A549 (cell line): ENCODE results near the gene ITGBL1. TPM values are rescaled to one million over a fixed set of nuclear protein-coding genes. Genes with fewer than 3 reads are reported as not detected.

ENCODE experiments used
- ATAC-seq, 2 experiments: fragments of 200-7000 bp in 1 of 2; fragments of >200 bp in 1 of 2; cut with Nextera tagmentation in 1 of 2; cut with Tn5 transposase in 1 of 2; 3 replicates each; pipeline versions ENCODE4 v1.8.0 to v1.9.1; 2018 to 2020; ENCODE audit warnings: mild to moderate bottlenecking in 1 of 2, moderate library complexity in 1 of 2
- CTCF ChIA-PET: fragments of 300-600 bp; sonication (Branson Sonifier 250); formaldehyde crosslinking; extraction: SDS; loops from one replicate; lab custom pipeline; 2021; ENCODE audit warnings: antibody characterized with exemption, inconsistent platforms; lab: Yijun Ruan, JAX
- POLR2A ChIA-PET: fragments of 350-600 bp; formaldehyde crosslinking; extraction: SDS; loops from one replicate; lab custom pipeline; 2021; ENCODE audit warnings: antibody characterized with exemption, inconsistent platforms; lab: Yijun Ruan, JAX
- DNase-seq, 2 experiments: peaks; one replicate each; pipeline versions ENCODE4 v3.0.0 to v3.0.0-alpha.2; 2011 to 2016; ENCODE audit warnings: low read depth in 1 of 2, low spot score in 1 of 2
- FAIRE-seq: peaks from 2 replicates; lab custom pipeline; 2011; peaks lifted over from hg19 to GRCh38; lab: Jason Lieb, UNC
- H3K27ac ChIP-seq, 2 experiments: fragments of >200 bp; sonication (Bioruptor Twin); formaldehyde crosslinking; 3 replicates each; pipeline ENCODE4 v1.5.1; 2016 to 2017
- H3K4me1 ChIP-seq: fragments of >200 bp; sonication (Bioruptor Twin); formaldehyde crosslinking; 3 replicates; pipeline ENCODE4 v1.6.1; 2016
- H3K4me2 ChIP-seq: fragments of >200 bp; sonication (Bioruptor Twin); formaldehyde crosslinking; 3 replicates; pipeline ENCODE4 v1.6.1; 2016
- H3K4me3 ChIP-seq: fragments of >200 bp; sonication (Bioruptor Twin); formaldehyde crosslinking; 3 replicates; pipeline ENCODE4 v1.5.1; 2016
- H3K9me3 ChIP-seq: fragments of >200 bp; sonication (Bioruptor Twin); formaldehyde crosslinking; 3 replicates; pipeline ENCODE4 v1.6.1; 2016
- BHLHE40 ChIP-seq: IDR thresholded peaks from 2 replicates; pipeline ENCODE4 v1.6.1; 2012; ENCODE audit warnings: low read depth, low read length, inconsistent platforms
- CBX2 ChIP-seq: fragments of 200-600 bp; sonication (generic); IDR thresholded peaks from 2 replicates; pipeline ENCODE4 v1.6.1; 2016; ENCODE audit warnings: low read depth, mild to moderate bottlenecking, borderline replicate concordance
- CEBPB ChIP-seq, 2 experiments: fragments of >200 bp in 1 of 2; sonication (Bioruptor Twin) in 1 of 2; formaldehyde crosslinking in 1 of 2; IDR thresholded peaks; 2 replicates each; pipeline ENCODE4 v1.6.1; 2012 to 2016
- EHF ChIP-seq: fragments of 250-450 bp; sonication (Bioruptor Pico); IDR thresholded peaks from 2 replicates; pipeline ENCODE4 v1.5.0; 2020; ENCODE audit warnings: mild to moderate bottlenecking
- EHMT2 ChIP-seq: fragments of 200-600 bp; sonication (generic); IDR thresholded peaks from 2 replicates; pipeline ENCODE4 v1.6.1; 2016; ENCODE audit warnings: antibody characterized with exemption, low read depth, mild to moderate bottlenecking, moderate library complexity
- EP300 ChIP-seq, 2 experiments: fragments of >200 bp; sonication (Bioruptor Twin); formaldehyde crosslinking; IDR thresholded peaks; 2 replicates in 1 of 2; 3 replicates in 1 of 2; pipeline ENCODE4 v1.6.1; 2016 to 2017
- FOXS1 ChIP-seq: fragments of 250-450 bp; sonication (Bioruptor Pico); IDR thresholded peaks from 2 replicates; pipeline ENCODE4 v1.5.0; 2020; ENCODE audit warnings: mild to moderate bottlenecking, moderate library complexity
- GATA3 ChIP-seq: IDR thresholded peaks from 2 replicates; pipeline ENCODE4 v1.6.1; 2012; ENCODE audit warnings: borderline replicate concordance
- HEYL ChIP-seq: fragments of 250-450 bp; sonication (Bioruptor Pico); IDR thresholded peaks from 2 replicates; pipeline ENCODE4 v1.8.0; 2021; ENCODE audit warnings: mild to moderate bottlenecking, moderate library complexity
- HOXB5 ChIP-seq: fragments of 250-450 bp; sonication (Bioruptor Pico); IDR thresholded peaks from 2 replicates; pipeline ENCODE4 v1.5.0; 2020; ENCODE audit warnings: mild to moderate bottlenecking, moderate library complexity
- MAFK ChIP-seq: fragments of 450-650 bp; IDR thresholded peaks from 2 replicates; pipeline ENCODE4 v1.6.1; 2014; ENCODE audit not compliant: partially characterized antibody
- MAX ChIP-seq: IDR thresholded peaks from 2 replicates; pipeline ENCODE4 v1.6.1; 2012
- MAZ ChIP-seq: fragments of 150-350 bp; IDR thresholded peaks from 2 replicates; pipeline ENCODE4 v1.6.1; 2014; ENCODE audit warnings: antibody characterized with exemption, low read depth, low read length, borderline replicate concordance
- PHF8 ChIP-seq: fragments of 200-600 bp; sonication (generic); IDR thresholded peaks from 2 replicates; pipeline ENCODE4 v1.6.1; 2016; ENCODE audit warnings: low read depth, mild to moderate bottlenecking, antibody characterized with exemption, moderate library complexity, borderline replicate concordance
- POLR2AphosphoS2 ChIP-seq: conservative IDR thresholded peaks from 2 replicates; pipeline ENCODE4 v1.6.1; 2012; ENCODE audit warnings: low read length, improper control_type of control experiment, inconsistent platforms
- RARB ChIP-seq: fragments of 250-450 bp; sonication (Bioruptor Pico); IDR thresholded peaks from 2 replicates; pipeline ENCODE4 v1.8.0; 2021; ENCODE audit warnings: mild to moderate bottlenecking, moderate library complexity
- RFX5 ChIP-seq: fragments of 450-650 bp; IDR thresholded peaks from 2 replicates; pipeline ENCODE4 v1.7.1; 2014; ENCODE audit warnings: antibody characterized with exemption, mild to moderate bottlenecking, moderate library complexity
- RNF2 ChIP-seq: fragments of 200-600 bp; sonication (generic); IDR thresholded peaks from 2 replicates; pipeline ENCODE4 v1.6.1; 2016; ENCODE audit warnings: low read depth, mild to moderate bottlenecking, antibody characterized with exemption, moderate library complexity, borderline replicate concordance
- SREBF2 ChIP-seq: fragments of 450-650 bp; IDR thresholded peaks from 2 replicates; pipeline ENCODE4 v1.6.1; 2014; ENCODE audit warnings: mild to moderate bottlenecking, moderate library complexity
- TFCP2L1 ChIP-seq: fragments of 250-450 bp; sonication (Bioruptor Pico); IDR thresholded peaks from 2 replicates; pipeline ENCODE4 v1.5.0; 2021; ENCODE audit warnings: mild to moderate bottlenecking
- ZNF302 ChIP-seq: fragments of 250-450 bp; sonication (Bioruptor Pico); IDR thresholded peaks from 2 replicates; pipeline ENCODE4 v1.9.0; 2021; ENCODE audit warnings: inconsistent platforms, mild to moderate bottlenecking, moderate library complexity
- ZSCAN20 ChIP-seq: fragments of 250-450 bp; sonication (Bioruptor Pico); IDR thresholded peaks from 2 replicates; pipeline ENCODE4 v1.8.0; 2022; ENCODE audit warnings: mild to moderate bottlenecking, moderate library complexity
- WGBS: methylation state at CpG from one replicate; pipeline ENCODE4 v1.1.6; 2017; ENCODE audit errors: missing lambda C conversion rate; 5-methylcytosine and 5-hydroxymethylcytosine counted together
- polyA plus RNA-seq, 4 experiments: library from polyadenylated mRNA; depleted of rRNA in 3 of 4; stranded (reverse); fragments of >200 nt; fragmentation: RNase III in 1 of 4; extraction: RNeasy Plus Mini Kit Qiagen cat#74134 plus additional on column Dnase treatment in 1 of 4; gene quantifications; 2 replicates in 3 of 4; 3 replicates in 1 of 4; pipeline ENCODE4 v1.2.3, GENCODE V29; 2011 to 2017
- TF ChIP-seq, protein P1 (sequence below): fragments of 250-450 bp; sonication (Bioruptor Pico); IDR thresholded peaks from 2 replicates; pipeline ENCODE4 v1.5.0; 2021; ENCODE audit warnings: mild to moderate bottlenecking, moderate library complexity, borderline replicate concordance
- TF ChIP-seq, protein P2 (sequence below): fragments of >200 bp; sonication (Bioruptor Twin); formaldehyde crosslinking; IDR thresholded peaks from 2 replicates; pipeline ENCODE4 v1.6.1; 2016
- TF ChIP-seq, protein P3 (sequence below): fragments of 150-350 bp; IDR thresholded peaks from 2 replicates; pipeline ENCODE4 v1.6.1; 2014; ENCODE audit warnings: low read depth, mild to moderate bottlenecking, low read length
- TF ChIP-seq, protein P4 (sequence below): fragments of 450-650 bp; IDR thresholded peaks from 2 replicates; pipeline ENCODE4 v1.6.1; 2014; ENCODE audit warnings: antibody characterized with exemption

ITGBL1 gene
- polyA plus RNA-seq, 2 of the 4 experiments (the other 2 are of a cell fraction), result 0.40 to 1.3 TPM

DNA sequence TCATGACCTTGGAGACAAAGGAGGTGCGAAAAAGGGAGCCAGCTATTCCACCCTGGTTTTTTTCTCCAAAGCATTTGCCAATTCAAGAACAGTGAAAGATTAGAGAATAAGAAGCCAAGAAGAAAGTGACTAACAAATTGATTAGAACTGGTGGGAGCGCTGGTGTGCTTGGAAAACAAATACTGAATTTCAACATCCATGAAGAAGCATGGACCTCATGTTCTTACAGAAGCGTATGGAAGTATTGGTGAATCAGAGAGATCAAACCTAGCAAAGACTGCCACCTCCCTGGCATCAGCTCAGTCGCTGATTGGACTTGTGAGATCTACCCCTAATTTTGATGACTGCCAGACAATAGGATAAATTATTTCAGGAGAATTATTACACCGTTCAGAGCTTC lies 195.3 kb downstream of the ITGBL1 start:
- Histone ChIP-seq H3K9me3 (no peaks in the 10 kb centered on the region), H3K4me1 (peaks cover 18% of the 10 kb centered on the region), H3K4me3 (no peak overlapping the region), H3K4me2 (no peak overlapping the region), H3K27ac (peak overlapping the region; percentile 12 to 55; a peak in 4 of 6 replicates)
- POLR2A ChIA-PET, result no interaction called here
- CTCF ChIA-PET, result no interaction called here
- no peak for FAIRE-seq
- TF ChIP-seq, protein P1, sequence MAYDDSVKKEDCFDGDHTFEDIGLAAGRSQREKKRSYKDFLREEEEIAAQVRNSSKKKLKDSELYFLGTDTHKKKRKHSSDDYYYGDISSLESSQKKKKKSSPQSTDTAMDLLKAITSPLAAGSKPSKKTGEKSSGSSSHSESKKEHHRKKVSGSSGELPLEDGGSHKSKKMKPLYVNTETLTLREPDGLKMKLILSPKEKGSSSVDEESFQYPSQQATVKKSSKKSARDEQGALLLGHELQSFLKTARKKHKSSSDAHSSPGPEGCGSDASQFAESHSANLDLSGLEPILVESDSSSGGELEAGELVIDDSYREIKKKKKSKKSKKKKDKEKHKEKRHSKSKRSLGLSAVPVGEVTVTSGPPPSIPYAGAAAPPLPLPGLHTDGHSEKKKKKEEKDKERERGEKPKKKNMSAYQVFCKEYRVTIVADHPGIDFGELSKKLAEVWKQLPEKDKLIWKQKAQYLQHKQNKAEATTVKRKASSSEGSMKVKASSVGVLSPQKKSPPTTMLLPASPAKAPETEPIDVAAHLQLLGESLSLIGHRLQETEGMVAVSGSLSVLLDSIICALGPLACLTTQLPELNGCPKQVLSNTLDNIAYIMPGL (CRISPR knock-in tag), result no peak
- TF ChIP-seq CBX2 (no peak), EHF (CRISPR knock-in tag) (no peak), ZSCAN20 (CRISPR knock-in tag) (no peak), MAFK (no peak), PHF8 (no peak)
- TF ChIP-seq, protein P2, sequence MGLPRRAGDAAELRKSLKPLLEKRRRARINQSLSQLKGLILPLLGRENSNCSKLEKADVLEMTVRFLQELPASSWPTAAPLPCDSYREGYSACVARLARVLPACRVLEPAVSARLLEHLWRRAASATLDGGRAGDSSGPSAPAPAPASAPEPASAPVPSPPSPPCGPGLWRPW, result no peak
- no peak for ATAC-seq
- no peak for DNase-seq
- 89% methylated on average over 5 of the region's 5 CpGs for WGBS

GRCh38 chr13:101648766-101649487 lies 196.5 kb downstream of the ITGBL1 start:
- Histone ChIP-seq H3K4me1 (peaks cover 18% of the 10 kb centered on the region), H3K9me3 (no peaks in the 10 kb centered on the region), H3K4me2 (peak overlapping the region; percentile 73), H3K27ac (peak overlapping the region; percentile 75 to 87; a peak in 4 of 6 replicates), H3K4me3 (no peak overlapping the region)
- ChIA-PET CTCF (no interaction called here), POLR2A (no interaction called here)
- FAIRE-seq (no peak), DNase-seq (peak in 1 of 2 experiments; percentile 16), ATAC-seq (peak; percentile 38 to 50; a peak in 3 of 6 replicates)
- no peak for TF ChIP-seq RARB (CRISPR knock-in tag)
- TF ChIP-seq POLR2AphosphoS2, result no peak
- TF ChIP-seq ZNF302 (CRISPR knock-in tag), result no peak
- peak; percentile 50; the same call in 1 of the 2 replicates for TF ChIP-seq FOXS1 (CRISPR knock-in tag)
- no peak for TF ChIP-seq TFCP2L1 (CRISPR knock-in tag)
- TF ChIP-seq HEYL (CRISPR knock-in tag), result no peak

DNA sequence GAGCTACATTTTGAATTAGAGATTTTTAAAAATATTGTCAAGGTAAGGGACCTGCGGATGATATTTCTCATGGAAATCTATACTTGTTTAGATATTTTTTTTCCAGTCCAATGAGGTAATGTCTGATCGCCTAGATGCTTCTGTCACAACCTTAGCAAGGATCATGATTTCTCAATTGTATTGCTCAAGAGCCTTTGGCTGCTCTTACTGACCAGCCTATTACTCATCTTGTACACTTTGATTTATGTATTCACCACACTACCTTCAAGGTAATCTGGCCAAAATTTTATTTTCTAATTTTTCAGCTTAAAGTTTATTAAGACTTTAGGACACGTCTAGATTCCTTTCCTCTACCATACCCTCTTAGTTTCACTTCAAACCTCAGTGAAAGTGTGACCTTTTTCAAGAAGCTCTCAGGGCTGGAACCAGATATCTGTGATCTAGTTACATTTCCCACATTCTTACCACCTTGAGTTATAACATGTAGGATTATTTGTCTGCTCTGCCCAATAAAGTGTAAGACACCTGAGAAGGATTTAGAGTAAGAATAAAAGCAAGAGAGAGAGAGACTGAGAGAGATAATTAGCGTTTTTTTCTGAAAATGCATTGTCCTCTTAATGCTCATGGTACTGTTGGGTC lies 197.1 kb downstream of the ITGBL1 start:
- ATAC-seq (peak; percentile 94 to 99), FAIRE-seq (no peak), DNase-seq (peak; percentile 30 to 83)
- peaks cover 20% of the 10 kb centered on the region for H3K4me1 ChIP-seq
- H3K4me3 ChIP-seq, result no peak overlapping the region
- peak overlapping the region; percentile 73 for H3K4me2 ChIP-seq
- ChIA-PET CTCF (no interaction called here), POLR2A (no interaction called here)
- 4% methylated on average over 4 of the region's 4 CpGs for WGBS
- H3K27ac ChIP-seq, result peak overlapping the region; percentile 75 to 87
- H3K9me3 ChIP-seq, result no peaks in the 10 kb centered on the region
- TF ChIP-seq RFX5, result no peak
- TF ChIP-seq PHF8, result no peak
- TF ChIP-seq EHF (CRISPR knock-in tag), result no peak
- TF ChIP-seq EP300 (IDR thresholded peaks at IDR 0.05), result peak; percentile 79 to 80; a peak in 3 of 5 replicates
- peak; percentile 99 for TF ChIP-seq CEBPB (IDR thresholded peaks at IDR 0.05)
- no peak for TF ChIP-seq MAX
- no peak for TF ChIP-seq EHMT2
- TF ChIP-seq GATA3, result peak; percentile 79
- no peak for TF ChIP-seq RARB (CRISPR knock-in tag)
- no peak for TF ChIP-seq MAZ
- TF ChIP-seq BHLHE40, result no peak
- TF ChIP-seq RNF2, result no peak
- no peak for TF ChIP-seq MAFK
- TF ChIP-seq, protein P3, sequence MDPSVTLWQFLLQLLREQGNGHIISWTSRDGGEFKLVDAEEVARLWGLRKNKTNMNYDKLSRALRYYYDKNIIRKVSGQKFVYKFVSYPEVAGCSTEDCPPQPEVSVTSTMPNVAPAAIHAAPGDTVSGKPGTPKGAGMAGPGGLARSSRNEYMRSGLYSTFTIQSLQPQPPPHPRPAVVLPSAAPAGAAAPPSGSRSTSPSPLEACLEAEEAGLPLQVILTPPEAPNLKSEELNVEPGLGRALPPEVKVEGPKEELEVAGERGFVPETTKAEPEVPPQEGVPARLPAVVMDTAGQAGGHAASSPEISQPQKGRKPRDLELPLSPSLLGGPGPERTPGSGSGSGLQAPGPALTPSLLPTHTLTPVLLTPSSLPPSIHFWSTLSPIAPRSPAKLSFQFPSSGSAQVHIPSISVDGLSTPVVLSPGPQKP, result no peak
- no peak for TF ChIP-seq POLR2AphosphoS2
- TF ChIP-seq, protein P2, result peak; percentile 98
- TF ChIP-seq, protein P4, sequence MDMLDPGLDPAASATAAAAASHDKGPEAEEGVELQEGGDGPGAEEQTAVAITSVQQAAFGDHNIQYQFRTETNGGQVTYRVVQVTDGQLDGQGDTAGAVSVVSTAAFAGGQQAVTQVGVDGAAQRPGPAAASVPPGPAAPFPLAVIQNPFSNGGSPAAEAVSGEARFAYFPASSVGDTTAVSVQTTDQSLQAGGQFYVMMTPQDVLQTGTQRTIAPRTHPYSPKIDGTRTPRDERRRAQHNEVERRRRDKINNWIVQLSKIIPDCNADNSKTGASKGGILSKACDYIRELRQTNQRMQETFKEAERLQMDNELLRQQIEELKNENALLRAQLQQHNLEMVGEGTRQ, result no peak
- no peak for TF ChIP-seq SREBF2
- TF ChIP-seq HOXB5 (CRISPR knock-in tag), result peak; percentile 42; the same call in 1 of the 2 replicates
